ENCODE data around the gene CACNA1S.

The CACNA1S gene

DNA sequence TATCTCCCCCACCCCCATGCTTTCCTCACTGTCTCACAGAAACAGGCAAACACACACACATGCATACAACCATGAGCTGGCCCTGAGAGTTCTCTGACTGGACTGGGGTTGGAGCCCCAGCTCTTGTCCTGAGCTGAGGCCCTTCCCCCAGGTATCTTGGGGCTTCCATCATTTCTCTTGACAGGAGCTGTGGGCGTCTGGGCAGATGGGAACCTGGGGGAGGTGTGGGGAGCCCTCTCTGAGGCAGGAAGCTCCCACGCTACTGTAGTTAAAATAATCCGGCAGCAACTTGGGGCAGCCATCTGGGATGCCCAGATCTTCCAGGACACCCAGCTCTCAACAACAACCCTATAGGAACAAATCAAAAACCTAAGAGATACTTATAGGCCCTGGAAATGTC lies 86.0 kb downstream of the CACNA1S start:
- no peak for DNase-seq (ENCODE audit: low read depth)

DNA sequence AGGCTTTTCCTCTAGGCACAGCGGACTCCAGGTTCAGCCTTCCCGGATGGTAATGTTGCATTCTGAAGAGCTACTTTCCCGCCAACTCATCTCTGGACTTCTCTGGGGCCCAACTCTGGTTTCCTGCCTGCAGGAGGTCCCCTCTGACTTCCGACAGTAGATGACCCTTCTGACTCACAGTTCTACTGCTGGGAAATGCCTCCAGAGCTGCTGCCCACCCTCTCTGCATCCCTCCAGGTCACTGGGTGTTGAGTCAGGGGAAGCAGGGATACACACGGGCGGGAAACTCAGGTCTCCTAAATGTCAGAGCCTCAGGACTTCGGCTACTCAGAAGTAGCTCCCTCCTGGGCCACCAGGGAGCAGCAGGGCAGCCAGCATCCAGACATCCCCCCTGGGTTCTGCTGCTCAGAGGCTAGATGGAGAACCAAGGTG lies 86.6 kb downstream of the CACNA1S start:
- no peak for DNase-seq (ENCODE audit: low read depth)

DNA sequence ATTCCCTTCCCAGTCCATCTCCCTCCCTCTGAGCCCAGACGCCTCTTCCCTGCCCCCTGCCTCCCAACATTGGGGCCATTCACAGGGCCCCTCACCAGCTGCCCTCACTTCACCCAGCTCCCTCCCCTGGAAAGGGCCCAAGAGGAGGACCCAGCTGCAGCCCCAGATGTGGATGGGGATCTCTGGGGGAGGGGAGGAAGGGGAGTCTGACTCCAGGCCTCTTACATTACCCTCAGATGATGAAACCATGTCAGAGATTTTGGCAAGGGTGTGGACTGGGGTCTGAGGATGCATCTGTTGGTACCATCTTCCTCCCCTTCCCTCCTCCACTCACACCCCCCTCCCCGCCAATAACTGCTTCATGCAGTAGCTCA lies 87.6 kb downstream of the CACNA1S start:
- no peak for DNase-seq (ENCODE audit: low read depth)

DNA sequence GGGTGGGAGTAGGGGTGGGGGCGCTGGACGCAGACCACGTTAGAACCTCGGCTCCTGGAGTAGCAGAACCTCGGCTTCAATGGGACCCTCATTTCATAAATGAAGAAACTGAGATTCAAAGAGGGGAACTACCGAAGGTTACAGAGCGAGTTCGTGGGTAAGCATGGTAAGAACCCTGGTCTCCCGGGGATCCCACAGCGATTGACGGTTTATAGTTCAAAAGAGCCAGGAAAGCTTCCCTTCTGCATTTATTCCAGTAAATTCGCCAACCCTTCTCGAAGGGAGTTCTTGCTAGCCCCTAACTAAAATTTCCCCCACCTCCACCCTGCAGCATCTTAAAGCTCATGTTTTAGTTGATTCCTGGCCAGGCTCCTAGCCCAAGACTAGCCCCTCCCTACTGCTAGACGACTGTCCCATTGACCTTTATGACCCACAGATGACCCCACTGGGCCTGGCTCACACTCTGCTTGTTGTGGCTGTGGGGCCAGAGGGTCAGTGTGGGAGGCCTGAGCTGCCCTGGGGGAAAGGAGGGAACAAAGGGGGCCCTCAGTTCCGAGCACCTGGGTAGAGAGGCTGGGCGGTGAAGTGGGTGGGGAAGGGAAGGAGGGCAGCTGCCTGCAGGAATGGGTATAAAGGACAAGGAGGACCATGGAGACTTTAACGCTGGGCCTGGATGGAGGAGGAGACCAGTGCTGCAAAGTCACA lies 88.2 kb downstream of the CACNA1S start:
- no peak for DNase-seq (ENCODE audit: low read depth)

DNA sequence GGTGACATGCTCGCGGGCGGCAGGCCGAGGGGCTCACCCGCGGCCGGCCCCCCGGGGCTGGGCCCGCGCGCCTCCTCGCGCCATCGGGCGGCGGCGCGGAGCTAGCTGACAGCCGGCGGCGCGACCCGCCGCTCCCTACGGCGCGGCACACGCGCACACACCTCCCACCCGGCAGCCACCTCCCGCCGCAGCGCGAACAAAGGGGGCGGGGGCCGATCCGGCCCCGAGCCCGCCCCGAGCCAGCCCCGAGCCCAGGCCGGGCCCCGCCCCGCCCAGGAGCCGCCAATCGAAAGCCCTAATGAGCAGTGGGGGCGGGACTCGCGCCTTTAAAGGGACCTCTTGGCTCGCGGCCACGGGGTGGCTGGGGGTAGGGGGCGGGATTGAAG lies 88.7 kb downstream of the CACNA1S start, which contains the start of gene KIF21B:
Gene KIF21B (minus strand): TSS at position 198 of the 386 bp plus-strand sequence. CDS start 331 bp downstream, outside the sequence.
- DNase-seq (ENCODE audit: low read depth), result peak; percentile 93

DNA sequence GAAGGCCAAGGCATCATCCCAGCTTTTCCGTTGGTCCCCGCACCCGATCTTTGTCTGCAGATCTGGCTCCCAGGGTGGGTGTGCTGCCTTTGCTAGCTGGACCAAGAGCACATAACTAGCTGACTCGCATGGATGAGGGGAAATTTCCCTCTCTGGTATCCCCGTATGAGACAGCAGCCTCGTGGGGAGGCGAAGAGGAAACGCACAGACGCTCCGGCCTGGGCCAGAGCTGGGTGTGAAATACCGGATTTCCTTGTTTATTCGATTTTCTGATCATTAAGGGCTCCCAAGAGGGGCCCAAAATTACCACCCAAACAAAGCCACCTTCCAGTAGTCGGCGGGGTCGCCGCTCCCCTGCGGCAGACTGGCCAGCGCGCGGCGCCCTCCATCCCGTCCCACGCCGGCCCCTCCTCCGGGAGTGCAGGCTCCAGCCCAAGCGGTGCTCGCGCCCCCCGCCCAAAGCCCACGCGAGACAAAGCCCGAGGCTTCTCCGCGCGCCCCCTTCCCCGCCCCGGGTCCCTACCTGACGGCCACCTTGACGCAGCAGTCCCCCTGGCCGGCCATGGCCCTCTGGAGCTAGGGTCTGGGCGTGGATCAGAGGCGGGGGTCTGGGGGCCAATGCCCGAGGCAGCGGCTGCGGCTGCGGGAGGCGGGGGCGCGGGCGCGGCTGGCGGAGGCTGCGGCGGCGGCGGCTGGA lies 89.3 kb downstream of the CACNA1S start:
- peak; percentile 34 for DNase-seq (ENCODE audit: low read depth)

DNA sequence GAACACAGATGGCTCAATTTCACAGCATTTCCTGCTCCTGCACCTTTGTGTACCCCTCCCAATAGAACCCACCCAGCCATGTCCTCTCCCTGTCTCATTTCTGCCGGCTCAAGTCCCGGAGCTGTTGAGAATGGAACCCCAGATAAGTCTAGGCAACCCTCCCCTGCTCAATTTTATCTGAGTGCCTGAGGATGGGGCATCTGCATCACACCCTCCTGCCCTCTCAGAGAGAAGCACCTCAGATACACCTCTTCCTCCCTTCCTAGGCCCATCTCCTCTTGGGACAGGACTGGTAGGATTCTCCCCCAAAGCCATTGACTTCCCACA lies 89.8 kb downstream of the CACNA1S start:
- DNase-seq (ENCODE audit: low read depth), result no peak

DNA sequence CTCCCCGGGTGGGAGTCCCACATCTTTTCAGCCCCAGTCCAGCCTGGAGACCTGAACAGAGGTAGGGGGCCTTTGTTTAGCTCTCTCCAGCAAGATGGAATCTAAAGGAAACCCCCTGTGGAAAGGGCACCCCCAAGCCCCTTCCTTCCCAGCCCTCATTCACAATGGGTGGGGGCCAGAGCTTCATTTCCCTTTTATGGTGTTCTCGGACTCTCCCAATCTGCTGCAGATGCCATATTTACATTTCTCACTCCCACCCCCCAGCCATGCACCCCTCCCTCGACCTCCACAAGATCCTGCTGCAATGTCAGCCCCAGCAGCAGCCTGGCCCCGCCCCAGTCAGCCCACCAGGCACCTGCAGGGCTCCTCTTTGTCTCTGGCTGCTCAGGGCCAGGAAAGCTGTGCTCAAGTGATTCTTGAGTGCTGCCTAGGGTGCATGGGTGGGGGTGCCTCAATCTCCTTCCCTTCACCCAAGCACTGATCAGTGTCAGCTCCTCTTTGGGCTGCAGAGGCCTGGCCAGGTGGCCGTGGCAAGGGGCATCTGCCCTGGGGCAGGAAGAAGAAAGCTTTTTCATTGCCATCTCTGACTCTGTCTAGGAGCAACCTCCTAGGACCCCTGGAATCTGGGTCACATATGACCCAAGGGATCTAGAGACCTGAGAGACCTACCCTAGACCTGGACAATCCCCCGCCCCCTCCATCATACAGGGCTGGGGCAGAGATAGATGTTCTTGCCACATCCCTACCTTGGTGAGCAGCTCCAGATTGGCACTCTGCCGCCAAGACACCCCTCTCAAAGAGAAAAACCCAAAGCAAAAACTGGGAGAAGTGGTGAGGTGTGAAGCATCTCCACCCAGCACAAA lies 90.4 kb downstream of the CACNA1S start:
- no peak for DNase-seq (ENCODE audit: low read depth)

DNA sequence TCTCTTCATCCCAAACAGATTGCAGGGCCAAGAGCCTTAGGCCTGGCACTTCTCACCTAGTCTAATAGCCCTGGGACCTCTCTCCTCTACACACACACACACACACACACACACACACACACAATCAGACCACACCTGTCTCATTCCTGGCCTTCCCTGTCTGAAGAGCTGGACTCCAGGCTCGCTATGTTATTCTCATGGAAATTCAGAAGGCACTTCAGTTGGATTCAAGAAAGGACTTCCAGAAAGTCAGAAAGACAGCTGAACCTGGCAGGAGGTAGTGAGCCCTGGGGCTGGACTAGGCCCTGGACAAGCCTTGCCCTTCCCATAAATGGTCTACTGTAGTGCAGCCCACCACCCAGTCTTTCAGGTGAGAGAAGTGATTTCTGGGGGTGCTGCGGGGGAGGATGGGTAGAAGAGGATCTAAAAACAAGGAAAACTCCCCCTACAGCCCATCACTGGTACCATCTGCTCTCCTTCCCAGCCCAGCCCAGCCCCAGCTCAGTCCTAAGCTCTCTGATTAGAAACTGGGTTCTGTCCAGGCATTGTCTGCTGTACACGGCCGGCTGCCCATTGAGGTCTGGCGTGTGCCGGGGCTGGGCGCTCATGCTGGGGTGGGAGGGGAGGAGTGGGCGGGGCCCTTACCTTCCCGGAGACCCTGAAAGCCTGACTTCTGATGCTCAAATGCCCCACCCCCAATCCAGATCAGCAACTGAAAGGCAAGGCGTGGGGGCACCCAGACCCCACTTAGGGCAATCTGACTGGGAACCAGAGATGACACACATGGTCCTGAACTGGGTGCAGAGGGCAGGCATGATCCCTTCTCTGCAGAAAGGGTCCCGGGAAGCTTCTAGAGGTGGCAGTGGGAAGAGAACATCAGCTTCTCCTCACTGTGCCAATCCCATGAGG lies 91.3 kb downstream of the CACNA1S start:
- peak; percentile 36 for DNase-seq (ENCODE audit: low read depth)

DNA sequence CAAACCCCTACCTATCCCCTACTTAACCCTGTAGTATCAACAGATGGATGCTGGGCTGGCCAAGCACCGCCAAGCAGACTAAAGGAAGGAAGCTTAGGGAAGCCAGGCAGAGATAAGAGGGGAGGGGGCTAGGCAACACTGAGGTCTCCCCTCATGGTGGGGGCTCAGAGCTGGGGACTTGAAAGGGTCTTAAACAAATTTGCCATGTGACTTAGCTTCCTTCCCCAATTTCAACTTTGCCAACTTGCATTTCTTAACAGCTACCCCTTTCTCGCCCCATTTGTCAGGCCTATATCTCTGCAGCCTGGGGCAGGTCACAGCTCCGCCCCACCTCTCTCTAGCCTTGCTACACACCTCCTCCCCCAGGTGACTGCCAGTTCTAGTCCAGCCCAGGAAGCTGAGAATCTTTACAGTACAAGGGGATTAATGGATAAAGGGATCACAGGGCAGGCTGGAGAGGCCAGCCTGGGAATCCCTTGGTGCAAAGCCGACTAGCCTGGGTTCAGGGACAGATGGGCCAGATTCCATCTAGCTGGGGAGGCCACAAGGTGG lies 92.1 kb downstream of the CACNA1S start:
- DNase-seq (ENCODE audit: low read depth), result peak; percentile 29

DNA sequence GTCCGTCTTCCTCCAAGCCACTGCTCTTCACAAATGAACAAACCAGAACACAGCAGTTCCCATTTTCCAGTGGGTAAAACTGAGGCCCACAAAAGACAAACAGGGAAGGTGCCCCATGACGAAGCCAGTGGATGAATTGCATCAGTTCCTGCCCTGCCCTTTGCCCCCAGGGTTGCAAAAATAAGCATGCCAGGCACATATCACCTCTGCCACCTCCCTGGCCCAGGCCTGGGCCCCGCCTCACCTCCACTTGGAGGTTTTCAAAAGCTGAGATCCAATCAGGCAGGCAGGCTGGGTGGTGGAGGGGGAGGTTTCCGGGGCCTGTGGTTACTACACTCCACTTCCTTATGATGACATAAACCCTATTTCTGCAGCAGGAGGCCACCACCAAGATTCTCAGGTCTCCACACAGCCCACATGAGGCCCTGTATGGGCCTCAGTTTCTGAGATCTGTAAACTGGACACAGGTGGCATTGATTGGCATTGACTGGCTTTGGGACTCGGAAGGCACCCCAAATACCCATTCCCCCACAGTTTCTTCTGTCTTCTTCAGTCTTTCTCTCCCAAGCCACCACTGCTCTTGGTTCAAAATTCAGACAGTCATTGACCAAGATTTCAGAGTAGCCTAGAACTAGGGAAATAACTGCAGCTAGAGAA lies 92.8 kb downstream of the CACNA1S start:
- DNase-seq (ENCODE audit: low read depth), result peak; percentile 84

DNA sequence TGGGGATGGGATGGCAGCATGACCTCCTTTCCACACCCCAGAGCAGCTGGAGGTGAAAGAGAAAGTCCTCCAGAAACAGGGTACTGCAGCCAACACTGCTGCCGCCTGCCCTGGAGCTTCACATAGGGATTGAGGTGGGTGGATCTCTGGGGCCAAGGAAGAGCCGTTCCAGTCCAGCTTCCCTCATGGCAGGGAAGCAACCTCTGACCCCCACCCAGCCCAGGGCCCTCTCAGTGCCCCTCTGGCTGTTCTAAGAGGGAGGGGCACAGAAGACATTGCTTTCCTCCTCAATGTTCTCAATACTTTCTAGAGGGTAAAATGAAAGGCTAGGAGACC lies 94.4 kb downstream of the CACNA1S start:
- DNase-seq (ENCODE audit: low read depth), result no peak

DNA sequence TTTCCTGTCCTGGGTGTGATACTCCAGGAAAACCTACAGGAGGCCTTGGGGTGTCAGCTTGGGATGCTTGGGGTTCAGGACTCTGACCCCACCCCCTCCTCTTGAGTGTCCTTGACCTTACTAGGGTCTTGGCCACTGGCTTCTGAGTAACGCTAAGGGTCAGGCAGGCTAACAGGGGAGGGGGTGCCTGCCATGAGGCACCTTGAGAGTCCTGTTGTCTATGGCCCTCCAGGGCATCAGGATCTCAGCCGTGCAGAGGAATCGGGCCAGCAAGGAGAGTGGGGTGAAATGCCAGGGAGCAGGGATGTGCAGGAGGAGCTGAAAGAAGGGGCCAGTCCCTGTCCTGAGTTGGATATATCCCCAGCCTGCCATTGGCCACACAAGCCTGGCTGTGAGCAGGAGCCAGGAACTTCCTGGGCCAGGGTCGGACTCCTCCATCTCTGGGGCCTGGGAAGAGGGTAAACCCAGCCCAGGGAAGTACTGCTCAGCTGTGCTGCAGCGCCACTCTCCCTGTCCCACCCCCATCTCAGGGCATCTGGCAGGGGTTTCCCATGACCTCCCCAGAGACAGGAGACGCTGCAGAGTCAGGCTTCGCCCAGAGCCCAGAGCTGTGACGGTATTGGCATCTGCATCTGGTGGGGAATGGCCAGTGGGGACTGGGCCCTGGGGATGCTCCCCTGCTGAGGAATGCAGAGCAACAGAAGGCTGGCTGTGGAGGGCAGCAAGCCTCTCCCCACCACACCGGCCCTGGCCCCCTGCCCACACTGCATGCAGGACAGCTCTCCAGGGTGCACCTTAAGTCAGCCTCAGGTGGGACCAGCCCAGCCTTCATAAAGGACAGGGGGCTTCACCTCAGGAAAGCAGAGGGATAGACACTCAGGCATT lies 95.0 kb downstream of the CACNA1S start:
- DNase-seq (ENCODE audit: low read depth), result no peak

DNA sequence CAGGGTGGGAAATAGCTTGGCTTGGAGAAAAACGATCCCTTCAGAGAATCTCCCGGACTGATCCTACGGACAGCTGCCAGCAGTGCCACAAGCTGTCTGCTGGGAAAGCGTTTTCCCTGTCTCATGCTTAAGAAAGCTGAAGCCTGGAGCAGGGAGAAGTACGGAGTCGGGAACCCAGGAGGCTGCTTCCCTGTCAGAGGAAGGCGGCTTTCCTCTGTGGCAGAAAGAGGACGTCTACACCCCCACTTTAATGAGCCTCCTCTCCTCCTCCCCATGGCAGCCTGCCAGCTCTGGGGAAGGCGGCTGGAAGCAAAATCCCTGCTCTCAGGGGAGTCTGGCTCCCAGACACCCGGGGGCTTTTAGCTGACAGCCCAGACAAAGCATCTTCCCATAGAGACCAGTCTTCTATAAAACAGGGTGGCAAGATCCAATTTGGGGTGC lies 96.0 kb downstream of the CACNA1S start:
- no peak for DNase-seq (ENCODE audit: low read depth)

DNA sequence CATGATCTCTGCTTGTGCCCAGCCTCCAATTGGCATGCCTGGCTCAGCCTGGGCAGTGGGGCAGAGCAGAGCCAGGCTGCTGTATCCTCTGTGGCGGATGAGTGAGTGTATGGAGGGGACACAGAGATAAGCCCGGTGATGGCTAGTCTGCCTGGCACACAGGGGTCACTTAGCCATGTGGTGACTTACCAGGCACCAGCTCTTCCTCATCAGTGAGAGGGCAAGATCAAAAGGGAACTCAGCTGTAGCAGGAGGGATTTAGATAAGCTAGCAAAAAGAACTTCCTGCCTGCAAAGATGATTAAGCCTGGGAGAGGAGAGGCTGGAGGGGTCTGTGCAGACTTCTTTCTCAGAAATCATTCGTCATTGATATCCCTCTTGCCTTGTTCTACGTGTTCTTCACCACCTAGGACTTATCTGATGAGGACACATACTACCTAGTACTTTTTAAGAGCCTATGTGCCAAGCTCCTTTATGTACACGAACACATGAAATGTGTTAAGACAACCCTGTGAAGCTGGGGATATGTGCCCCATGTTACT lies 96.6 kb downstream of the CACNA1S start:
- DNase-seq (ENCODE audit: low read depth), result no peak

DNA sequence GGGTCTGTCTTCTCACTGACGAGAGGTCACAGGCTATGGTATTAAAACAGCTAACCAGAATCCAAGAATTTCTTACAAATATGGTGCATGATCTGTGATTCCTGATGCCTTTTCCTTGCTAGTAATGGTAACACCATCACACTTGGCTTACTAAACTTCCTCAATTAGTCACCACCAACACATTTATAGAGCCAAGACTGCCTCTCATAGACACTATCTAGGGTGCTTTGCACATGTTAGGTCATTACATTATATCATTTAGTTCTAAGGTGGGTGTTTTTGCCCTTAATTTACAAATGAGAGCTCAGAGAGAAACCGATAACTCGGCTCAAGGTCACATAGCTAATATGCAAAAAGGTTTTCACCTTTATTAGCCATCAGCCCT lies 97.4 kb downstream of the CACNA1S start:
- DNase-seq (ENCODE audit: low read depth), result no peak

DNA sequence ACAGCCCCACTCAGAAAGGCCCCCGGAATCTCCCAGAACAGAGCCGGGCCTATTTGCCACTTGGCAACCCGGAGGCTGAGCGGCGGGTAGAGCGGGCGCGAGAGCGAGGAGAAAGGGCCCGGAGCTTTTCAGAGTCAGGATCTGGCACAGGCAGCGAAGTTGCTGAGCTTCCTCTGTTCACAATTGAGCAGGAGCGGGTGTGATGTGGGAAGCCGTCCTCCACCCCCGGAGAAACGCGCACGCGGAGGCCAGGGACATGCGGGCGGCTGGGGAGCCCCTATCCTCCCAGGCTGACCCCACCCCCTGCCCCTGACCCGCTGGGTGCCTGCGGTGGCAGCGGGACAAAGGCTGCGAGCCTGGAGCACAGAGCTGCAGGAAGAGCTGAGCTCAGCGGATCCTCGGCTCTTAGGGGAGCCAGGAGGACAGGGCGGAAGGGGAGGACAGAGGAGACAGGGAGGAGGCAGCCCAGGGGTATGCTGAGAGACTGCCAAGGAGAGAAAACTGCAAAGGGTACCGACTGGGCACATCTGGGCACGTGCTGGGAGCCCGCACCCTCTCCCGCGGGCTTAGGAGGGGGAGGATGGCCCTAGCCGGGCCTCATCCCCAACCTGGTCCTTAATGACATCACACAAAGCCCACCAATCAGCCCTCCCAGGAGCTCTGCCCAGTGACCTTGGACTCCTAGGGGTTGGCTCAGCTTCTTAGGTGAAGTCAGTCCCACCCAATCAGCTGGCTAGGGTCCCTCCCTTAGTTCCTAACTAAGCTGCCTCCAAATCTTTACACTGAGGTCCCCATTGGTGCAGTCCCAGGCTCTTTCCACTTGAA lies 98.0 kb downstream of the CACNA1S start:
- DNase-seq (ENCODE audit: low read depth), result no peak

DNA sequence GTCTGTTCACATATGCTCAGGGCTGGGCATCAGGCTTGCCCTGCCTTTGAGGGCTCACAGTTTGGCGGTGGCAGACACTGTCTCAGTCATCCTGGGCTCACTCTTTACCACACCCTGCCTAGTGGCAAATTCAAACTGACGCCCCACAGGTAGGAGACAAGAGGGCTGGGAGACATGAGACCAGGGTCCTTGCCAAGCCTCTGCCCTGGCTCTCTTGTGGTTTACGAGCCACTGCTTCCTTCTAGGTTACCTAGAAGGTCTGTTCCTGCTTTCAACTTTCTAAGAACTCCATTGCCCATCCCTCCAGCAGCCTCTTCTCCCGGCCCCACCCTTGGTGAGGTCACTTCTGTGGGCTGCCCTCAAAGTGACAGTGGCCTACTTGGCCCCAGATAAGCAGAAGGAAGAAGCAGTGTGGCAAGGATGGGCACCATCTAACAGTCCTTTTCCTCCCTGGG lies 99.2 kb downstream of the CACNA1S start:
- no peak for DNase-seq (ENCODE audit: low read depth)

DNA sequence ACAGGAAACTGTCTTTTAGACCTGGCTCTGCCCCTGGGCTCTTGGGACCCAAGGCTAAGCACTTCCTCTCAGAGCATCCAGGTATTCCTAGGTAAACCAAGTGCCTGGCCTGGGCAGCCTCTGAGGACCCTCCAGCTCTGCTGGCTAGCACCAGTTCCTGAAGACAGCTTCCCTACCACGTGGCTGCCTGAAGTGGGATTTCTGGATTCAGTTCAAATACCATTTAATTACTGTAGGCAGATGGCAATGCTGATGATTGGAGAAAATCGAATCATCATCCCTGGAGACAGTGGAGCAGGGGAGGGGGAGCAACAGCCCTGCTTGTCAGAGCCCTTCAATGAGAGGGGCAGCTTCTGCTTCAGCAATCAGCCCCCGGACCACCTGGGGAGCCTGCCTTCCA lies 100.6 kb downstream of the CACNA1S start:
- DNase-seq (ENCODE audit: low read depth), result no peak

All from activated T-cell treated with anti-CD3 and anti-CD28 coated beads for 48 hours (primary cell).